Effector memory CD4-positive, alpha-beta T cell (primary cell): ENCODE data around the gene CATSPER4.

Experiments used
- DNase-seq, 3 donors: peaks; one replicate each; pipeline ENCODE4 v3.0.0-alpha.2; 2020
- H3K27ac ChIP-seq: 2 replicates; pipeline ENCODE4 v1.7.0; 2013; ENCODE audit warnings: mild to moderate bottlenecking, low read length, moderate library complexity; ENCODE audit not compliant: insufficient read depth, poor library complexity, severe bottlenecking
- H3K27me3 ChIP-seq: replicated peaks from 2 replicates; pipeline ENCODE4 v1.7.0; 2013; ENCODE audit warnings: mild to moderate bottlenecking, low read length; ENCODE audit not compliant: insufficient read depth, control insufficient read depth, poor library complexity, severe bottlenecking
- H3K36me3 ChIP-seq: 2 replicates; pipeline ENCODE4 v1.7.0; 2013; ENCODE audit warnings: mild to moderate bottlenecking, low read length, moderate library complexity; ENCODE audit not compliant: control insufficient read depth, insufficient read depth
- H3K4me1 ChIP-seq: 2 replicates; pipeline ENCODE4 v1.7.0; 2013; ENCODE audit warnings: low read length, mild to moderate bottlenecking; ENCODE audit not compliant: control insufficient read depth, insufficient read depth, poor library complexity, severe bottlenecking
- H3K4me3 ChIP-seq: 2 replicates; pipeline ENCODE4 v1.7.0; 2013; ENCODE audit warnings: low read length, low read depth, mild to moderate bottlenecking; ENCODE audit not compliant: insufficient read depth, poor library complexity, severe bottlenecking
- H3K9me3 ChIP-seq: 2 replicates; pipeline ENCODE4 v1.7.0; 2013; ENCODE audit warnings: mild to moderate bottlenecking, low read length, moderate library complexity; ENCODE audit not compliant: control insufficient read depth
- total RNA-seq, 3 donors: gene quantifications; one replicate each; lab custom pipeline; 2026; lab: John Stamatoyannopoulos, UW

CATSPER4 gene
- total RNA-seq = 0 to 0.09 (median 0) reads per million in 3 donors

DNA sequence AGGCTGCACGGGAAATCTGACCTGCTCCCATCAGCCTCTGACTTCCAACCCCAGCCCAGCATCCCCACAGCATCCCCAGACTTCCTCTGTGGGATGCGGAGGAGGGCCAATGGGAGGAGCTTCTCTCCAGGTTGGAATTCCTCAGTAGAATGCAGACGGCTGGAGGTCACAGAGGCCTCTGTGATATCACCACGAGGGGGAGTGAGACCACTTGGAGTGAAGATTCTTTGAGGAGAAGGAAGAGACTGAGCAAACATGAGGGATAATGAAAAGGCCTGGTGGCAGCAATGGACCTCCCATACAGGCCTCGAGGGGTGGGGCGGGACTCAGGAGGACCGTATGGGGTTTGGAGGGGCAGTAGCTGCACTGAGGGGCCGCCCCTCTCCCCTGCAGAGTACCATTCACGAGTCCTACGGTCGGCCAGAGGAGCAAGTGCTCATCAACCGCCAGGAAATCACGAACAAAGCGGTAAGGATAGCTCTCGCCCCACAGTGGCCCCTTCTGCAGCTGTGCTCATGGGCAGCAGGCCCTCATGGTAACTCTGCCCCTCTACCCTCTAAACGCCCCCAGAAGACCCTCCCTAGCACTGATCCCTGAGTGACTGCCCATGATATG lies at the start of gene CATSPER4:
Gene CATSPER4 (plus strand): TSS at position 230 of the 615 bp plus-strand sequence. CDS start 26 bp downstream, at position 256.
- H3K36me3 ChIP-seq = no peaks in the 10 kb centered on the region
- H3K27me3 ChIP-seq = no peaks in the 10 kb centered on the region
- H3K4me3 ChIP-seq = no peak within 1 kb of the TSS
- DNase-seq = no peak
- H3K9me3 ChIP-seq = no peaks in the 10 kb centered on the region
- no peaks in the 10 kb centered on the region for H3K4me1 ChIP-seq
- H3K27ac ChIP-seq = no peak within 1 kb of the TSS

DNA sequence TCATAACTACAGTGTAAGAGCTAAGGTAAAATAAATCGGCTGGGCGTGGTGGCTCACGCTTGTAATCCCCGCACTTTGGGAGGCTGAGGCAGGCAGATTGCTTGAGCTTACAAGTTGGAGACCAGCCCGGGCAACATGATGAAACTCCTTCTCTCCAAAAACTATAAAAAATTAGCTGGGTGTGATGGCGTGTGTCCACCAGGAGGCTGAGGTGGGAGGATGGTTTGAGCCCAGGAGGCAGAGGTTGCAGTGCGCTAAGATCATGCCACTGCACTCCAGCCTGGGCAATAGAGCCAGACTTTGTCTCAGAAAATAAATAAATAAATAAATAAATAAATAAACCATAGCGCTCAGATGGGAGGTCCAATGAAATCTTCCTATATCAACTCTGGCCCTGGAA lies 48.2 kb upstream of the CATSPER4 start:
- H3K27ac ChIP-seq = no peak overlapping the region
- H3K4me3 ChIP-seq = no peak overlapping the region
- H3K4me1 ChIP-seq = peaks cover 5% of the 10 kb centered on the region
- no peaks in the 10 kb centered on the region for H3K9me3 ChIP-seq
- DNase-seq = no peak
- H3K27me3 ChIP-seq = no peaks in the 10 kb centered on the region
- H3K36me3 ChIP-seq = no peaks in the 10 kb centered on the region

DNA sequence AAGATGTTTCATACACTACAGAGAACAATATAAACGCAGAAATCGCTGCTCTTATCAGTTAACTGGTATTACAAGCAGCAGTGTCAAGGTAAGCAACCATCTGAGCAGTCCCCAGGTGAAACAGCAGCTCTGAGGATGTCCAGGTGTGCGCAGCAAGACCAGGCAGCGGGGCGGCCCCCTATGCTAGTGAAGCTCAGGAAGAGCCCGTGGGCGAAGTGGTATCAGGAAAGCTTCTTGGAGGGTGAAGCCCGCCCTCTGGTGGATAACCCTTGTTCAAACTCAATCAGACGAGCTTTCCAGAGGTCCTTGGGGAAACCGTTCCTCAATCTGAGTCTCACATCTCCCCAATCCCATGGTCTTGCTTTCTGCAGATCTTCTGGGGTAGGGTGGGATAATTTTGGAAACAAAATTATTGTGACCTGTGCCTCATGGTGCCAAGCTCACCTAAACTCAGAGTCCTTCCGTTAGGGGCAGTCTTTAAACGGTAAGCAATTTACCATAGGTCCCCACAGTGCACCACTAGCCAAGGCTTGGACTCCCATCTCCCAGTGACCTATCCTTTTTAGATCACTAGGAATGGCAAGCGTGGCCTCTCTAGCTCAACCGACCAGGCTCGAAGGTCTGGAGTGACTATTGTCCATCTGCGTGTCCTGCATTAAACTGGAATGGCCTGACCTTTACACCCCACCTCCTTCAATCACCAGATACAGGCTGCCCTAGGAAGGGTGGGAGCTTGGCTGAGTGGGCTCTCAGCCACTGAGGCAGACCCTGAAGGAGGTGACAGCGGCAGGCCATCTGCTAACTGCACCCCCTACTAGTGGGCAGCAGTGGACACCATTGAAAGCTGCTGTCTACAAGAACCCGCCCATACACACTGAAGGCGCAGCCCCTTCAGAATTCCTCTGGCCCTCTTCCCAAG lies 45.1 kb upstream of the CATSPER4 start:
- no peaks in the 10 kb centered on the region for H3K27me3 ChIP-seq
- peaks cover 5% of the 10 kb centered on the region for H3K4me1 ChIP-seq
- no peaks in the 10 kb centered on the region for H3K36me3 ChIP-seq
- peak; percentile 49 to 65 (median 51) for DNase-seq
- no peak overlapping the region for H3K4me3 ChIP-seq
- H3K27ac ChIP-seq = no peak overlapping the region
- H3K9me3 ChIP-seq = no peaks in the 10 kb centered on the region

DNA sequence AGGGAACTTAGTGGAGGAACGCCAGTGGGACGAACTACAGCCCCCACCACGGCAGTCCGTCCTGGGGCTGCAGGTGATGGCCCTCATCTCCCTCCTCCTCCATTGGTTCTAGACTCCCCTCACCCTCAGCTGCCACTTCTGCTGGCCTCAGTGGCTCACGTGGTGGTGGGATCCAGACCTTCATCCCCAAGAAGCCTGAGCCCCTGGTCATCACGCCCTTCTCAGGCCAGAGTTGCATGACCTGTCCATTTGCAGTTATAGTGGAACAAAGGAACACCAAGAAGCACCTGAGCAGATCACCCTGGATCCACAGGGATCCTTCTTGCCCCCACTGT lies 44.5 kb upstream of the CATSPER4 start:
- no peak for DNase-seq
- Histone ChIP-seq H3K27ac (no peak overlapping the region), H3K4me1 (peaks cover 5% of the 10 kb centered on the region), H3K36me3 (no peaks in the 10 kb centered on the region), H3K27me3 (no peaks in the 10 kb centered on the region), H3K4me3 (no peak overlapping the region), H3K9me3 (no peaks in the 10 kb centered on the region)

DNA sequence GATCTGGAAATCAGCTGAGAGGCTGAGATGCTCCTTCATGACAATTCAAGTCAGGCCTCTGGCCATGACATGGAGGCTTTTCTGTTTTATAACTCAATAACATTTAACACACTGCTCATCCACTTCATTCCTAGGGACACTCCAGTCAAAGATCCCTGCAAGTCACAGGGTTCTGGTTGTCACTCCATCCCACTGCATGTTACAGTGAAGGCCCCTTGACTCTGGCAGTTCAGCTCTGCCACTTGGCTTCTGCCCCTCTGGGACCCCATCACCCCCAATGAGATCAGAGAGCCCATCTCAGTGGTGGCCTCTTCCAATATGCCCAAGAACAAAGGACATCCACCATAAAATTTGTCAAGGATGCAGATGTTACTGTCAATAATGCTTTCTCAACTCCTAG lies 41.5 kb upstream of the CATSPER4 start:
- peaks cover 5% of the 10 kb centered on the region for H3K4me1 ChIP-seq
- no peaks in the 10 kb centered on the region for H3K36me3 ChIP-seq
- no peak for DNase-seq
- H3K27me3 ChIP-seq = no peaks in the 10 kb centered on the region
- H3K27ac ChIP-seq = no peak overlapping the region
- no peaks in the 10 kb centered on the region for H3K9me3 ChIP-seq
- H3K4me3 ChIP-seq = no peak overlapping the region

DNA sequence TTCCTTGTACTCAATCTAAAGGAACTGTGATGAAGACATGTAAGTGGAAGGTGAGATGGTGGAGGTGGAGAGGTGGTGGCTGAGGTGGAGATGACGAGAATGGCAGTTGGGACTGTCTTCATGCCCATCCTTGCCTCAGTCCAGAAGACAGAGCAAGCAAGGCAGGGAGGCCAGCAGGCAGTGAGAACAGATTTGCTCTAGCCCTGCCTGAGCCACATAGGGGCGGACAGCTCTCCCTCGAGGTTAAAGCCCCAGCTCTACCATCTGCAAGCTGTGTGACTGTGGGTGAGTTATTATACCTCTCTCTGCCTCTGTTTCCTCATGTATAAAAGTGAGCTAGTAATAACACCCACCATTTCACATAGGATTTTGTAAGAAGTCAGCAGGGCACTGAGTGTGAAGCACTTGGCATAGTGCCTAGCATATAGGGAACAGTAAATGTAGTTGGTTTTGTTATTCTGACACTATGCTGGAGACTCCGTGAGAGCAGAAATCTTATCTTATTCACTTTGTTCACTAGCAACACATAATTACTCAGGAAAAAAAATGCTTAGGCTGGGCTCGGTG lies 36.4 kb upstream of the CATSPER4 start:
- no peak for DNase-seq
- Histone ChIP-seq H3K36me3 (no peaks in the 10 kb centered on the region), H3K9me3 (no peaks in the 10 kb centered on the region), H3K4me3 (no peak overlapping the region), H3K4me1 (no peaks in the 10 kb centered on the region), H3K27me3 (peaks cover 8% of the 10 kb centered on the region), H3K27ac (no peak overlapping the region)

DNA sequence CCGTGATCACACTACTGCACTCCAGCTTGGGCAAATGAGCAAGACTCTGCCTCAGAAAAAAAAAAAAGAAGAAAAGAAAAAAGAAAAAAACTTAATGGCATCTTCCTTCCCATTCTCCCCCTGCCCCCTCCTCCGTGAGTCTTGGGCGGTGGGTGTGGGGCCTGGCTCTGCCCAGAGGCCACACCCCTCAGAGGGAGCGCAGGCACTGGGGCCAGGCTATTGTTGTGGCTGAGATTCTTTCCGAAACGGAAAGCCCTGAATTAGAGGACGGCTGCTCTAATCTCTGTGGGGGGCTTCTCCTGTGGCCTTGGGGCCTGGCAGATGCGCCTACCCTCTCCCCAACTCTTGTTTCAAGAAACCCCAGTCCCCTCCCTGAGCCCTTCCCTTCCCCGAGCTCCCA lies 35.7 kb upstream of the CATSPER4 start:
- no peak for DNase-seq
- no peaks in the 10 kb centered on the region for H3K4me1 ChIP-seq
- H3K27ac ChIP-seq = no peak overlapping the region
- no peaks in the 10 kb centered on the region for H3K9me3 ChIP-seq
- H3K4me3 ChIP-seq = no peak overlapping the region
- H3K36me3 ChIP-seq = no peaks in the 10 kb centered on the region
- H3K27me3 ChIP-seq = peaks cover 12% of the 10 kb centered on the region

DNA sequence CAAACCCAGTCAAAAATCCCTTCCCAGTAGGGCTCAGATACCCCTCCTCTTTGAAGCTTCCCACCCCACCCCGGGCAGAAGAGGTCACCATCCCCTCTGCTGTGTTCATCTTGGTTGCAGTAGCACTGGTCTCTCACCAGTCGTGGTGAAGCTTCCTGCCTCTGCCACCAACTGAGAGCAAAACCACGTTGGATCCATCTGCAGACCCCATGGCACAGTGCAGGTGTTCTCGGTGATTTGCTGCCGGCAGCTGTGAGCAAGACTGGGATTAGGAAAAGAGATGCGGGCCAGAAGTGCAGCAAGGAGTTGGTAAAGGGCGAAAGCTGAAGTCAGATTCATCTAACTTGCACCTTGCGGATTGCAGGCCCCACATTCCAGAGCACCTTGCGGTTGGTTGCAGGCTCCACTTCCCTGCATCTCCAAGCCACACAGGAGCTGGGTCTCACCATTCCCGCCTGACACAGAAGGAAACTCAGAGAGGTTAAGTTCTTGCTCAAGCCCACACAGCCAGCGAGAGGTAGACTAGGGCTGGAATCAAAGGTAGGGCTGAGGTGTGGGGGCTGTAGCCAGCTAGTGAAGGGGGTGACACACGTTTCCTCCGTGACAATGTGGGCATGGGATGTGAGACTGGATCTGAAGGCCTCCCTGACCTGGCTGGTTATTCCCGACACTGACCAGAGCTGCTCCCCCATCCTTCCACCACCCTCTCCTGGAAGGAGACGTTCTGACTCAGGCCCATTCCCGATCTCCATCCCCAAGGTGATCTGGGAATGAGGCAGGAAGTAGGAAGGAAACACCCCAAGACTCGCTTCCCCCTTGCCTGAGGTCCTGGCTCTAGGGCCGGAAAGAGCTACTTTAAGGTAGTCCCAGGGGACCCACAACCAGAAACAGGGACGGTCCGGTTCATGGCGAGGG lies 34.8 kb upstream of the CATSPER4 start:
- DNase-seq = no peak
- no peak overlapping the region for H3K4me3 ChIP-seq
- no peaks in the 10 kb centered on the region for H3K36me3 ChIP-seq
- peaks cover 14% of the 10 kb centered on the region for H3K27me3 ChIP-seq
- no peak overlapping the region for H3K27ac ChIP-seq
- H3K9me3 ChIP-seq = no peaks in the 10 kb centered on the region
- no peaks in the 10 kb centered on the region for H3K4me1 ChIP-seq

DNA sequence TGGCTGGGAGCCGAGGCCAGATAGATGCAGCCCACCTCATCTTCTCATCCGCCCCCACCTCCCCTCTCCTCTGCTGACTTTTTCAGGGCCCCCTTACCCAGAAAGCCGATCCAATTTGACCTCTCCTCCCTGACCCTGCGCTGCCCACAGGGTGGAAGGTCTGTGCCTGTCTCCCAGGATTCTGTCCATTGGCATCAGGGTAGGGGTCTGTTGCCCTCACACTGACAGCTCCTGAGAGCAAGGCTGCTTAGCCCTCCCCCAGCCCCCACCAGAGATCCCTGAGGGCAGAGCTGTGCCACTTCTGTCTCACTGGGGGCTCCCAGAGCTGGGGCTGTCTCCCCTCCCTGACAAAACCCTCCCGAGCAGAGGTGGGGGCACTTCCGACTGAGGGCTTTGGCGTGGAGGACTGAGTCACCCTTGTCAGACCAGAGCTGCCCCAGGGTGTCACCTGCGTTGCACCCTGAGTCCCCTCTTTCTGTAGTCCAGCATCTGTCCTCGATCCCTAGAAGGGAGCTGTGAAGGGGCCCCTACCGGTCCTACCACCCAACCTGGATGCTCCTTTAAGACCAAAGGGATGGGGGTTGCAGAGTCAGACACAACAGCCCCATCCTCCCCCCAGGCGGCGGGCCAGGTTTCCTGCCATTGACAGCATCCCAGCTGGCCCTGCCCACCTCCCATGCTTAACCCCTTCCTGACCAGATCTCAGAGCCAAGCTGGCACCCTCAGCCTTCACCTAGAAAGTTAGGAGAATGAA lies 33.9 kb upstream of the CATSPER4 start:
- peaks cover 22% of the 10 kb centered on the region for H3K27me3 ChIP-seq
- H3K36me3 ChIP-seq = no peaks in the 10 kb centered on the region
- no peak overlapping the region for H3K27ac ChIP-seq
- peaks cover 2% of the 10 kb centered on the region for H3K4me1 ChIP-seq
- H3K9me3 ChIP-seq = no peaks in the 10 kb centered on the region
- H3K4me3 ChIP-seq = no peak overlapping the region
- DNase-seq = no peak
